GM12878 (cell line): ENCODE data around the gene AAR2. TPM values are rescaled to one million over a fixed set of nuclear protein-coding genes. Genes with fewer than 3 reads are reported as not detected.

ENCODE experiments used
- ATF7 ChIP-seq: fragments of 450-650 bp; IDR thresholded peaks from 2 replicates; pipeline ENCODE4 v1.6.1; 2016; ENCODE audit warnings: low read depth, mild to moderate bottlenecking
- CEBPZ ChIP-seq: fragments of 150-350 bp; IDR thresholded peaks from 2 replicates; pipeline ENCODE4 v1.6.1; 2016; ENCODE audit warnings: low read depth, low read length
- EP300 ChIP-seq, 2 experiments: fragments of 150-350 bp in 1 of 2; IDR thresholded peaks; 2 replicates each; pipeline ENCODE4 v1.6.1; 2011 to 2012; ENCODE audit warnings: low read depth in 2 of 2, low read length in 2 of 2, borderline replicate concordance in 1 of 2, improper control_type of control experiment in 1 of 2, inconsistent platforms in 1 of 2; ENCODE audit not compliant: control insufficient read depth in 1 of 2
- IRF5 ChIP-seq: fragments of 450-650 bp; IDR thresholded peaks from 2 replicates; pipeline ENCODE4 v1.6.1; 2017; ENCODE audit warnings: borderline replicate concordance
- JUND ChIP-seq: IDR thresholded peaks from 2 replicates; pipeline ENCODE4 v1.6.1; 2012; ENCODE audit warnings: low read depth, mild to moderate bottlenecking, low read length, improper control_type of control experiment, moderate library complexity
- KLF5 ChIP-seq: fragments of 450-650 bp; IDR thresholded peaks from 2 replicates; pipeline ENCODE4 v1.6.1; 2014; ENCODE audit warnings: mild to moderate bottlenecking; ENCODE audit not compliant: partially characterized antibody
- MEF2A ChIP-seq: IDR thresholded peaks from 2 replicates; pipeline ENCODE4 v1.6.1; 2011; ENCODE audit warnings: low read depth, mild to moderate bottlenecking, low read length, moderate library complexity; ENCODE audit not compliant: insufficient read depth
- NR2C1 ChIP-seq: fragments of 450-650 bp; IDR thresholded peaks from 2 replicates; pipeline ENCODE4 v1.6.1; 2017; ENCODE audit warnings: antibody characterized with exemption, mild to moderate bottlenecking, moderate library complexity
- NR2C2 ChIP-seq: IDR thresholded peaks from 2 replicates; pipeline ENCODE4 v1.6.1; 2011; ENCODE audit warnings: borderline replicate concordance, low read depth; ENCODE audit not compliant: control insufficient read depth, insufficient read length
- PAX5 ChIP-seq: IDR thresholded peaks from 2 replicates; pipeline ENCODE4 v1.6.1; 2011; ENCODE audit warnings: low read depth, low read length, borderline replicate concordance
- SREBF2 ChIP-seq: IDR thresholded peaks from 2 replicates; pipeline ENCODE4 v1.6.1; 2012; ENCODE audit warnings: mild to moderate bottlenecking, low read length
- TAF1 ChIP-seq: IDR thresholded peaks from 2 replicates; pipeline ENCODE4 v1.6.1; 2011; ENCODE audit warnings: mild to moderate bottlenecking, low read depth, low read length, borderline replicate concordance
- ZBED1 ChIP-seq: IDR thresholded peaks from 2 replicates; pipeline ENCODE4 v1.6.1; 2016; ENCODE audit warnings: borderline replicate concordance
- ZBTB11 ChIP-seq: fragments of 450-650 bp; formaldehyde crosslinking; IDR thresholded peaks from 2 replicates; pipeline ENCODE4 v1.5.0; 2022; ENCODE audit warnings: mild to moderate bottlenecking, missing genetic modification characterization
- ZBTB40 ChIP-seq: fragments of 450-650 bp; IDR thresholded peaks from 2 replicates; pipeline ENCODE4 v1.6.1; 2016; ENCODE audit warnings: mild to moderate bottlenecking, moderate library complexity, borderline replicate concordance
- ZNF622 ChIP-seq: fragments of 450-650 bp; IDR thresholded peaks from 2 replicates; pipeline ENCODE4 v1.6.1; 2017; ENCODE audit warnings: mild to moderate bottlenecking, inconsistent platforms
- polyA plus RNA-seq, 11 experiments: library from polyadenylated mRNA; depleted of rRNA in 4 of 11; unstranded in 6 of 11; stranded (reverse) in 5 of 11; fragments of >200 nt; fragmentation: Nextera tagmentation in 4 of 11; fragmentation: Illumina TruSeq in 1 of 11; extraction: Ambion mirVana in 4 of 11; extraction: Trizol in 1 of 11; gene quantifications; 1 replicate in 1 of 11; 2 replicates in 10 of 11; pipeline versions ENCODE4 v1.2.1 to v1.2.3, GENCODE V29; 2011 to 2016; ENCODE audit warnings: inconsistent platforms in 2 of 11, missing spikeins in 2 of 11, low read depth in 1 of 11
- total RNA-seq, 4 experiments: library from RNA; depleted of rRNA in 3 of 4; stranded (reverse); fragments of >200 nt in 3 of 4; fragmentation: Illumina TruSeq in 1 of 4; extraction: Trizol in 1 of 4; gene quantifications; 2 replicates each; pipeline versions ENCODE4 v1.2.1 to v1.2.3, GENCODE V29; 2013 to 2021

Gene AAR2
- total and polyA plus RNA-seq, 10 of the 15 experiments (the other 5 are each of a cell fraction or from before 2014, with no cell fraction given): 6.5 to 41.7 (median 30.3) TPM

GRCh38 chr20:36235892-36236785 is at the start of gene AAR2 (continued):
- TF ChIP-seq NR2C2: no peak
- no peak for TF ChIP-seq IRF5
- peak; percentile 99 for TF ChIP-seq ZBTB40
- TF ChIP-seq SREBF2: peak; percentile 44; the same call in 1 of the 2 replicates
- no peak for TF ChIP-seq CEBPZ
- peak; percentile 52 for TF ChIP-seq KLF5
- TF ChIP-seq ATF7: no peak; the same call in 1 of the 2 replicates
- peak; percentile 95 for TF ChIP-seq ZBTB11 (CRISPR knock-in tag)
- peak; percentile 76 for TF ChIP-seq PAX5
- TF ChIP-seq EP300 (IDR thresholded peaks at IDR 0.05; ENCODE audit: borderline replicate concordance in 1 of 2, control insufficient read depth in 1 of 2, low read depth in 2 of 2, low read length in 2 of 2): peak in 1 of 2 experiments; percentile 27; a peak in 1 of 4 replicates
- TF ChIP-seq ZNF622: no peak
- no peak for TF ChIP-seq JUND
- peak; percentile 60; the same call in 1 of the 2 replicates for TF ChIP-seq ZBED1
- peak; percentile 94 for TF ChIP-seq NR2C1
- peak; percentile 98 for TF ChIP-seq TAF1
- TF ChIP-seq MEF2A: no peak
